Right cardiac atrium (tissue), 5 donors: ENCODE results near the gene ATL2. TPM values are rescaled to one million over a fixed set of nuclear protein-coding genes. Genes with fewer than 3 reads are reported as not detected.
A peak's percentile ranks its signal among the peaks of the same experiment; 100 is the strongest.

Experiments
- ATAC-seq, 2 donors: fragments of 200-7000 bp; cut with Tn5 transposase; one replicate each; pipeline versions ENCODE4 v1.8.0 to v1.9.1; 2020; ENCODE audit warnings: moderate library complexity in 2 of 2, mild to moderate bottlenecking in 1 of 2
- DNase-seq, 3 donors: peaks; one replicate each; pipeline ENCODE4 v3.0.0-alpha.2; 2020
- H3K27ac ChIP-seq: one replicate; pipeline ENCODE4 v1.5.1; 2013; ENCODE audit warnings: mild to moderate bottlenecking, low read length, control low read depth, moderate library complexity
- H3K27me3 ChIP-seq: one replicate; pipeline ENCODE4 v1.6.1; 2013; ENCODE audit not compliant: control insufficient read depth, insufficient read depth
- H3K4me1 ChIP-seq: one replicate; pipeline ENCODE4 v1.6.1; 2013; ENCODE audit warnings: low read length; ENCODE audit not compliant: control insufficient read depth, insufficient read depth
- H3K4me3 ChIP-seq: one replicate; pipeline ENCODE4 v1.5.1; 2013; ENCODE audit warnings: low read length, control low read depth
- H3K9me3 ChIP-seq: one replicate; pipeline ENCODE4 v1.6.1; 2013; ENCODE audit warnings: low read length; ENCODE audit not compliant: control insufficient read depth
- WGBS: extraction: QIAGEN DNeasy Blood & Tissue Kit; methylation state at CpG from one replicate; pipeline ENCODE4 v1.1.7; 2013; 5-methylcytosine and 5-hydroxymethylcytosine counted together
- intact Hi-C, 4 donors: fragments of 100-400 bp; cut with DNase I; formaldehyde crosslinking; loops; one replicate each; pipeline versions ENCODE4 v1.11.0 to v1.14.0; 2022 to 2023
- polyA plus RNA-seq: library from polyadenylated mRNA; stranded (reverse); fragments of 200-250 nt; gene quantifications from one replicate; pipeline ENCODE4 v1.2.3, GENCODE V29; 2013
- total RNA-seq, 4 donors: library from RNA; stranded (reverse); fragmentation: NEBNext Ultra II Directional; extraction: Animal tissue kit (Norgen Biotek cat#: 25700); gene quantifications; one replicate each; pipeline ENCODE4 v1.2.1, GENCODE V29; 2021
- donor health status: healthy with polysubstance abuse.
- donor health status: DM: no; HTN: yes; CAD: no.
- donor health status: DM: no; HTN: no; CAD: no.
- donor health status: DM: no; HTN: yes; CAD: no; lungs with severe emphysema.
- donor health status: DM: yes; HTN: yes; CAD: no.

Gene ATL2
- total and polyA plus RNA-seq, 5 donors, result 19.9 to 53.5 (median 41.0) TPM

DNA sequence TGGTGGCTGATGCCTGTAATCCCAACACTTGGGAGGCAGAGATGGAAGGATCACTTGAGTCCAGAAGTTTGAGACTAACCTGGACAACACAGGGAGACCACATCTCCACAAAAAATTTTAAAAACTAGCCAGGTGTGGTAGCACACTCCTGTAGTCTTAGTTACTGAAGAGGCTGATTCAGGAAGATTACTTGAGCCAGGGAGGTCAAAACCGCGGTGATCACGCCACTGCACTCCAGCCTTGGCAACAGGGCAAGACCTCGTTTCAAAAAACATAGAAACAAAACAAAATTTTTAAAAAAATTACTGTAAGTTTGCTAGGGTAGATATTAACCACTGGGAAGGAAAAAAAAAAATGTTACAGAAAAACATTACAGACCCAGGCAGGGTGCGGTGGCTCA, 5.8 kb downstream of the ATL2 start:
- H3K27ac ChIP-seq, result no peak overlapping the region
- H3K4me1 ChIP-seq, result no peaks in the 10 kb centered on the region
- intact Hi-C loops, result no loop called here
- WGBS, result 89% methylated on average over 5 of the region's 5 CpGs
- H3K27me3 ChIP-seq, result no peaks in the 10 kb centered on the region
- no peaks in the 10 kb centered on the region for H3K9me3 ChIP-seq
- no peak for ATAC-seq
- no peak overlapping the region for H3K4me3 ChIP-seq
- DNase-seq, result no peak

DNA sequence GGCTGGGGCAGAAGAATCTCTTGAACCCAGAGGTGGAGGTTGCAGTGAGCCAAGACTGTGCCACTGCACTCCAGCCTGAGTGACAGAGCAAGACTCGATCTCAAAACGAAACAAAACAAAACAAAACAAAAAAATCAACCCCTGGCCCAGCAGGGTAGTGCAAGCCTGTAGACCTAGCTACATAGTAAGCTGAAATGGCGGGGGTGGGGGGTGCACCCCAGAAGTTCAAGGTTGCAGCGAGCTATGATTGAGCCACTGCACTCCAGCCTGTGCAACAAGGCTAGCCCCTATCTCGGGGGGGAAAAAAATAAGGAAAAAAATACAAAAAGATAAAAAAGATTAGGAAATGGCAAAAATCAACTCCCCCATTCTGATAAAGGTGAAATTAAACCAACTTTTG, 6.4 kb downstream of the ATL2 start:
- Histone ChIP-seq H3K27ac (no peak overlapping the region), H3K4me1 (peaks cover under 1% of the 10 kb centered on the region), H3K27me3 (no peaks in the 10 kb centered on the region), H3K4me3 (no peak overlapping the region), H3K9me3 (no peaks in the 10 kb centered on the region)
- no peak for ATAC-seq
- DNase-seq, result no peak
- WGBS, result 91% methylated on average over 5 of the region's 5 CpGs
- intact Hi-C loops, result no loop called here

DNA sequence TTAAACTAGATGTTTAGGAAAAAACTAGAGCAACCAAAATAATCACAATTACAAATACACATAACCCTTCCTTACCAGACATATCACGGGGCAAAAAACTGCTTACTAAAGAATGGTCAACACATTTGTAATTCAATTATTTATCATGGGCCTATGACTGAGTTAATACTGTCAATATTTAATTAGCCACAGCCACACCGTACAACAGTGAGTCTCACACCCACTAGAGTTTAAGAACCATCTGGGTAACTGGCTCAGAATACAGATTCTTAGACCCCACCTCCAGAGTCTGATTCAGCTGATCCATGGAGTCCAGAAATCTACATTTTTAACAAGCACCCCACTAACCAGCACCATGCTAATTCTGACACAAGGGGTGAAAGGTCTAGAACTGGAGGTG, 14.8 kb downstream of the ATL2 start:
- Histone ChIP-seq H3K9me3 (no peaks in the 10 kb centered on the region), H3K4me1 (peaks cover 3% of the 10 kb centered on the region), H3K27me3 (no peaks in the 10 kb centered on the region), H3K4me3 (no peak overlapping the region), H3K27ac (no peak overlapping the region)
- ATAC-seq (no peak), DNase-seq (no peak)
- 66% methylated on average over 2 of the region's 2 CpGs for WGBS
- intact Hi-C loops, result no loop called here

DNA sequence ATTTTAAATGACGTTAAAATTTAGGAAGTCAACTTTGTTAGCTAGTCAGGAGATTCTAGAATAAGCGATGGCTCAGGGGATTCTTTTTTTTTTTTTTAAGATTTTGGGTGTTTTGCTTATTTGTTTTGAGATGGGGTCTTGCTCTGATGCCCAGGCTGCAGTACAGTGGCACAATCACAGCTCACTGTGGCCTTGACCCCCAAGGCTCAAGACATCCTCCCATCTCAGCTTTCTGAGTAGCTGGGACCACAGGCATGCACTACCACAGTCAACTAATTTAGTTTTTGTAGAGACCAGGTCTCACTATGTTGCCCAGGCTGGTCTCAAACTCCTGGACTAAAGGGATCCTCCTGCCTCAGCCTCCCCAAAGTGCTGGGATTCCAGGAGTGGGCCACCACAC, 16.9 kb downstream of the ATL2 start:
- H3K4me3 ChIP-seq, result no peak overlapping the region
- H3K4me1 ChIP-seq, result no peaks in the 10 kb centered on the region
- 83% methylated on average over 2 of the region's 2 CpGs for WGBS
- ATAC-seq (no peak), DNase-seq (no peak)
- no peaks in the 10 kb centered on the region for H3K9me3 ChIP-seq
- intact Hi-C loops, result no loop called here
- H3K27ac ChIP-seq, result no peak overlapping the region
- H3K27me3 ChIP-seq, result no peaks in the 10 kb centered on the region

DNA sequence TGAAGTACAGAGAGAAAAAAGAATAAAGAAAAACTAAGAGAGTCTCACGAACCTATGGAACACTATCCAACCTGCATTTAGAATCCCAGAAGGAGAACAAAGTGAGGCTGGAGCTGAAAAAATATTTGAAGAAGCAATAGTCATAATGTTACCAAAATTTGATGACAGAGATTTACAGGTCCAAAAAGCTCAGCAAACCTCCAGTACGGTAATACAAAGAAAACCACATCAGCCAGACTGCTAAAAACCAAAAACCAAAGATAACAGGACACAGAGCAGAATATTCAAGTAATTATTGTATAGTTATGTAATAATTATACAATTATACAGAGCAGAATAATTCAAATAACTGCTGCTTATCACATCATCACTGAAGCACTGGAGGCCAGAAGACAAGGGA, 23.7 kb downstream of the ATL2 start:
- no peak for ATAC-seq
- no peak overlapping the region for H3K4me3 ChIP-seq
- no peaks in the 10 kb centered on the region for H3K27me3 ChIP-seq
- DNase-seq, result no peak
- no peaks in the 10 kb centered on the region for H3K9me3 ChIP-seq
- no peak overlapping the region for H3K27ac ChIP-seq
- intact Hi-C loops, result no loop called here
- 96% methylated on average over 2 of the region's 2 CpGs for WGBS
- no peaks in the 10 kb centered on the region for H3K4me1 ChIP-seq

DNA sequence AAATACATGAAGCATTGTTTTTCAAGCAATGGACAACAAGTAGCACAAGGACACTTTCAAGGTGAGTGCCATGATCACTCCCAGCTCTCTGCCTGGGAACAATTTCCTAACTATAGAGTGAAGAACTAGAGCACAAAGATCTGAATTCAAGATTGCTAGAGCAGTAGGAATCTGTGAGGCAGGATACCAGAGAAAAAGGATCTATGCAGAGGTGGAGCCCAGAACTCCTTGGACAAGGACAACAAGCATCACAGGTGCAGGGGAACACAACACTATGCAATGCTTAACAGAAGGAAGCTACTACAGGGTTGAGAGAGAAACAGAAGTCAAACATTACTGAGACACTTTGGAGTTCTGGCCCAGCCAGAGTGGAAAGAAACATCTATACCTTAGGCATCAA, 24.7 kb downstream of the ATL2 start:
- no peaks in the 10 kb centered on the region for H3K27me3 ChIP-seq
- H3K4me1 ChIP-seq, result no peaks in the 10 kb centered on the region
- no peaks in the 10 kb centered on the region for H3K9me3 ChIP-seq
- intact Hi-C loops, result no loop called here
- DNase-seq (no peak), ATAC-seq (no peak)
- H3K27ac ChIP-seq, result no peak overlapping the region
- no peak overlapping the region for H3K4me3 ChIP-seq

DNA sequence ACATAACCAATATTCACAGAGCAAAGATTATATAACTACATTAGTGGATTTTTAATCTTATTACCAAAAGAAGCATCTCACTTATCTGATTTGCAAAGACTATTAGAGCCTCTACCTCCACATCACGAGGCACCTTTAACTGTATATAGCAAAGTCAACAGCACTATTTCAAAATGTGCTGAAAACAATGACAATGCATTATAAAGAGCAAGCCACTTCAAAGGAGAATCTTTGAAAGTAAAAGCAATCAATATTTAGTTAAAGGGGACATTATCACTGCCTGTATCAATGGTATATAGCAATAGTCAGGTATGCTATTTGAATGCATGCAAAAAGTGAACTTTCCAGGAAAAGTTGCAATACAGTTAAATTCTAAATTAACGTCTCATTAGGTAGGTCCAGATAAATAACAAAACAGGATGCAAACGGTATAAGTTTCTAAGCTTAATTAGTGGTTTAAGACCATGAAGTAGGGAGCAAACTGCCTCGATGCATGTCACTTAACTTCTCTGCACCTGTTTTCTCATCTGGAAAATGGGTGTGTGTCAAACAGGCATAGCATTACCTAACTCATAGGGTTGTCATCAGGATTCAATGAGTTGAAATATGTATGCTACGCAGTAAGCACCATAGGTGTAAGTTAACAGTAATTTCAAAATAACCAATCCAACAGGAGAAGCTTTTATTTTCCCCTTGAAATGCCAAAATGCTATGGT, 31.6 kb downstream of the ATL2 start:
- ATAC-seq, result no peak
- peaks cover 3% of the 10 kb centered on the region for H3K4me1 ChIP-seq
- H3K27me3 ChIP-seq, result no peaks in the 10 kb centered on the region
- no peak for DNase-seq
- no peak overlapping the region for H3K27ac ChIP-seq
- no peak overlapping the region for H3K4me3 ChIP-seq
- no peaks in the 10 kb centered on the region for H3K9me3 ChIP-seq
- 91% methylated on average over 5 of the region's 5 CpGs for WGBS
- intact Hi-C loops, result no loop called here

DNA sequence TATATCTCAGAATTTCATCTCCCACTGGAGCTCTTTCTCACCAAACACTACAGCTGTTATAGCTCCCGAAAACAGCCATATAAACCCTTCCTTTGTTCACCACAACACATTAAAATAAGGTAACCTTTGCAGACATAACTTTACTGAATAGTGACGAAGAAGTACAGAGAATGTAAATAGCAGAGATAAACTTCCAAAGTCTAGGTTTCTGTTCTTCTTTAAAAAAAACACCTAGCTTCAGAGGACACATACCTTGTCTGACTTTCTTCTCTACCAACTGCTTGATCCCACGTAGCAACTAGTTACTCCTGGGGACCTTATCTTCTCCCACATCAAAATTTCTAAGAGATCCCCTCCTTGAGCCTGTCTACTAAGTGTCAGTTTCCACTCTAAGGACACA, 32.3 kb downstream of the ATL2 start:
- Histone ChIP-seq H3K4me3 (no peak overlapping the region), H3K9me3 (no peaks in the 10 kb centered on the region), H3K27me3 (no peaks in the 10 kb centered on the region), H3K4me1 (peaks cover 3% of the 10 kb centered on the region), H3K27ac (no peak overlapping the region)
- 88% methylated on average over 3 of the region's 3 CpGs for WGBS
- no peak for ATAC-seq
- DNase-seq, result no peak
- intact Hi-C loops, result no loop called here

DNA sequence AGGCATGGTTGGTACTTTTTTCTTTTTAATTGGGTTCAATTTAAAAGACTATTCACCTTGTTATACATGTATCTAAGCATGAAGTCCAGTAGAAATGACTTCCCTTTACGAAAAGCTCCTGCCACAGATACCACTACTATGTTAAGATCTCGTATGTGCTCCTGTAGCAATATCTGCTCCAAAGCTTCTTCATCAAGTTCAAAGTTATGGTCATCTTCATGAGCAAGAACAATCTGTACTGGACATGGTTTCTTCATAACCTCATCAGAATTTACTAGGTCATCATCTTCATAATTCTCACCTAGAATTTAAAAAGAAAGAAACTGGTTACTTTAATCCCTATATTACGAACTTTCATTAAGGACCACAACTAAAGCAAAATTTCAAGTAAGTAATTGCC, 33.9 kb downstream of the ATL2 start:
- H3K9me3 ChIP-seq, result no peaks in the 10 kb centered on the region
- DNase-seq, result no peak
- no peaks in the 10 kb centered on the region for H3K27me3 ChIP-seq
- intact Hi-C loops, result no loop called here
- H3K27ac ChIP-seq, result no peak overlapping the region
- peaks cover 3% of the 10 kb centered on the region for H3K4me1 ChIP-seq
- H3K4me3 ChIP-seq, result no peak overlapping the region
- no peak for ATAC-seq
- WGBS, result 98% methylated on average over 3 of the region's 3 CpGs

DNA sequence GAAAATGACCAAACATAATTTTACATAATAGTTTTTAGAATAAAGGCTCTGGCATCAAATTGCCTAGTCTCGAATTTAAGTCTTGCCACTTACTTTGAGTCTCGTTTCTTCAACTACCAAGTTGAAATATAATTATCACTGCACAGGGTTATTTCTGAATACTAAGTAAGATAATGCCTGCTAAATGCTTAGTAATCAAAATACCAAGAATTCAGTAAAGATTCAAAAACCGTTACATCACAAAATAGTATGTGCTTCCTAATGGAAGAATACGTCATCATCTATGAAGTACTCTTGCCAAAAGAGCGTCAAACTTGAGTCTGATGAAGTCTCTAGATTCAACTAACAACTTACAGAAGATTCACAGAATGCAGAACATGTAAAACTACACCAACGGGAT, 40.5 kb downstream of the ATL2 start:
- Histone ChIP-seq H3K4me1 (peaks cover 2% of the 10 kb centered on the region), H3K9me3 (no peaks in the 10 kb centered on the region), H3K4me3 (no peak overlapping the region), H3K27me3 (no peaks in the 10 kb centered on the region), H3K27ac (no peak overlapping the region)
- ATAC-seq (no peak), DNase-seq (no peak)
- intact Hi-C loops, result no loop called here
- 91% methylated on average over 6 of the region's 6 CpGs for WGBS

DNA sequence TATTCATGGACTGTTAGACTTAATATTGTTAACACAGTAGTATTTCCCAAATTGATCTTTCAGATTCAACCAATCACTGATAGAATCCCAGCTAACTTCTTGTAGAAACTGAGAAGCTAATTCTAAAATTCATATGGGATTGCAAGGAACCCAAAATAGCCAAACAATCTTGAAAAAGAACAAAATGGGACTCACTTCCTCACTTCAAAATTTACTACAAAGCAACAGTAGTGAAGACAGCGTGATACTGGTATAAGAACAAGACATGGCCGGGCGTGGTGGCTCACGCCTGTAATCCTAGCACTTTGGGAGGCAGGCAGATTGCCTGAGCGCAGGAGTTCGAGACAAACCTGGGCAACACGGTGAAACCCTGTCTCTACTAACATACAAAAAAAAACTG, 46.3 kb downstream of the ATL2 start:
- Histone ChIP-seq H3K27me3 (no peaks in the 10 kb centered on the region), H3K9me3 (no peaks in the 10 kb centered on the region), H3K27ac (no peak overlapping the region), H3K4me1 (no peaks in the 10 kb centered on the region), H3K4me3 (no peak overlapping the region)
- over 99% methylated on average over 7 of the region's 7 CpGs for WGBS
- intact Hi-C loops, result no loop called here
- peak in 1 of 3 donors; percentile 53 for DNase-seq
- no peak for ATAC-seq

DNA sequence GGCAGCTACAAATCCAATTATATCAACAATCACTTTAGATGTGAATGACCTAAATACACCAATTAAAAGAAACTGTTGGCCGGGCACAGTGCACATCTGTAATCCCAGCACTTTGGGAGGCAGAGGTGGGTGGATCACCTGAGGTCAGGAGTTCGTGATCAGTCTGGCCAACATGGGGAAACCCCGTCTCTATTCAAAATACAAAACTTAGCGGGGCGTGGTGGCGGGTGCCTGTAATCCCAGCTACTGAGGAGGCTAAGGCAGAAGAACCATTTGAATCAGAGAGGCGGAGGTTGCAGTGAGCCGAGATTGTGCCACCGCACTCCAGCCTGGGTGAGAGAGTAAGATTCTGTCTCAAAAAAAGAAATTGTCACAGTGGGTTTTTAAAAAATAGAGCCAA, 49.5 kb downstream of the ATL2 start:
- no peak for DNase-seq
- Histone ChIP-seq H3K9me3 (no peaks in the 10 kb centered on the region), H3K27me3 (no peaks in the 10 kb centered on the region), H3K4me1 (peaks cover 2% of the 10 kb centered on the region), H3K27ac (no peak overlapping the region), H3K4me3 (no peak overlapping the region)
- 98% methylated on average over 9 of the region's 9 CpGs for WGBS
- ATAC-seq, result no peak
- intact Hi-C loops, result loop anchor here in 1 of 4 donors (10.0 kb wide), 1 partner anchor 407 kb away; no protein-coding TSS in a partner anchor
